Measurements from ENCODE around the gene SOX6. TPM values are rescaled to one million over a fixed set of nuclear protein-coding genes. Genes with fewer than 3 reads are reported as not detected.
A peak's percentile ranks its signal among the peaks of the same experiment; 100 is the strongest.

The SOX6 gene
- polyA plus RNA-seq, 1 donor = 44.1 TPM

GRCh38 chr11:16297332-16297731 lies 59.0 kb downstream of the SOX6 start:
- H3K4me3 ChIP-seq (ENCODE audit: low read length) = no peak overlapping the region
- no peaks in the 10 kb centered on the region for H3K27me3 ChIP-seq (ENCODE audit: control insufficient read depth, insufficient read depth, low read length)
- no peak for DNase-seq
- H3K27ac ChIP-seq (ENCODE audit: low read length) = no peak overlapping the region
- WGBS (ENCODE audit: insufficient coverage, low lambda C conversion rate) = no CpG with 5 or more reads among the region's 3 CpGs
- no peaks in the 10 kb centered on the region for H3K9me3 ChIP-seq (ENCODE audit: control insufficient read depth, low read depth, low read length)
- no peaks in the 10 kb centered on the region for H3K4me1 ChIP-seq (ENCODE audit: control insufficient read depth, insufficient read depth, low read length)
- no peaks in the 10 kb centered on the region for H3K36me3 ChIP-seq (ENCODE audit: control insufficient read depth, insufficient read depth, low read length)

- no peaks in the 10 kb centered on the region for H3K9me3 ChIP-seq (ENCODE audit: control insufficient read depth, low read depth, low read length)
- DNase-seq = no peak
- H3K27ac ChIP-seq (ENCODE audit: low read length) = no peak overlapping the region
- H3K4me3 ChIP-seq (ENCODE audit: low read length) = no peak overlapping the region
- H3K27me3 ChIP-seq (ENCODE audit: control insufficient read depth, insufficient read depth, low read length) = no peaks in the 10 kb centered on the region
- WGBS (ENCODE audit: insufficient coverage, low lambda C conversion rate) = no CpG with 5 or more reads among the region's 2 CpGs
- no peaks in the 10 kb centered on the region for H3K4me1 ChIP-seq (ENCODE audit: control insufficient read depth, insufficient read depth, low read length)
- no peaks in the 10 kb centered on the region for H3K36me3 ChIP-seq (ENCODE audit: control insufficient read depth, insufficient read depth, low read length)
Measured at GRCh38 chr11:16296273-16296672, 60.1 kb downstream of the SOX6 start.

- no CpG with 5 or more reads among the region's 1 CpG for WGBS (ENCODE audit: insufficient coverage, low lambda C conversion rate)
- no peak for DNase-seq
- Histone ChIP-seq H3K27ac (ENCODE audit: low read length) (no peak overlapping the region), H3K4me3 (ENCODE audit: low read length) (no peak overlapping the region), H3K9me3 (ENCODE audit: control insufficient read depth, low read depth, low read length) (no peaks in the 10 kb centered on the region), H3K36me3 (ENCODE audit: control insufficient read depth, insufficient read depth, low read length) (no peaks in the 10 kb centered on the region), H3K27me3 (ENCODE audit: control insufficient read depth, insufficient read depth, low read length) (no peaks in the 10 kb centered on the region), H3K4me1 (ENCODE audit: control insufficient read depth, insufficient read depth, low read length) (no peaks in the 10 kb centered on the region)
Measured at GRCh38 chr11:16295592-16295991, 60.8 kb downstream of the SOX6 start.

- H3K4me1 ChIP-seq (ENCODE audit: control insufficient read depth, insufficient read depth, low read length) = no peaks in the 10 kb centered on the region
- no peaks in the 10 kb centered on the region for H3K9me3 ChIP-seq (ENCODE audit: control insufficient read depth, low read depth, low read length)
- no peak overlapping the region for H3K27ac ChIP-seq (ENCODE audit: low read length)
- no peak overlapping the region for H3K4me3 ChIP-seq (ENCODE audit: low read length)
- H3K36me3 ChIP-seq (ENCODE audit: control insufficient read depth, insufficient read depth, low read length) = no peaks in the 10 kb centered on the region
- no CpG with 5 or more reads among the region's 2 CpGs for WGBS (ENCODE audit: insufficient coverage, low lambda C conversion rate)
- H3K27me3 ChIP-seq (ENCODE audit: control insufficient read depth, insufficient read depth, low read length) = no peaks in the 10 kb centered on the region
- DNase-seq = peak in 1 of 2 donors; percentile 8
Measured at GRCh38 chr11:16293204-16293681, 63.1 kb downstream of the SOX6 start.

GRCh38 chr11:16292167-16292859 lies 64.0 kb downstream of the SOX6 start:
- Histone ChIP-seq H3K4me3 (ENCODE audit: low read length) (no peak overlapping the region), H3K9me3 (ENCODE audit: control insufficient read depth, low read depth, low read length) (no peaks in the 10 kb centered on the region), H3K36me3 (ENCODE audit: control insufficient read depth, insufficient read depth, low read length) (no peaks in the 10 kb centered on the region), H3K4me1 (ENCODE audit: control insufficient read depth, insufficient read depth, low read length) (no peaks in the 10 kb centered on the region), H3K27ac (ENCODE audit: low read length) (no peak overlapping the region), H3K27me3 (ENCODE audit: control insufficient read depth, insufficient read depth, low read length) (no peaks in the 10 kb centered on the region)
- peak in 1 of 2 donors; percentile 15 for DNase-seq
- WGBS (ENCODE audit: insufficient coverage, low lambda C conversion rate) = 21% methylated on average over 3 of the region's 8 CpGs

- Histone ChIP-seq H3K9me3 (ENCODE audit: control insufficient read depth, low read depth, low read length) (no peaks in the 10 kb centered on the region), H3K4me1 (ENCODE audit: control insufficient read depth, insufficient read depth, low read length) (no peaks in the 10 kb centered on the region), H3K4me3 (ENCODE audit: low read length) (no peak overlapping the region), H3K27ac (ENCODE audit: low read length) (no peak overlapping the region), H3K27me3 (ENCODE audit: control insufficient read depth, insufficient read depth, low read length) (no peaks in the 10 kb centered on the region), H3K36me3 (ENCODE audit: control insufficient read depth, insufficient read depth, low read length) (no peaks in the 10 kb centered on the region)
- no peak for DNase-seq
- WGBS (ENCODE audit: insufficient coverage, low lambda C conversion rate) = no CpG with 5 or more reads among the region's 1 CpG
Measured at GRCh38 chr11:16291729-16292128, 64.6 kb downstream of the SOX6 start.

- no peak overlapping the region for H3K27ac ChIP-seq (ENCODE audit: low read length)
Measured at GRCh38 chr11:16289541-16289940, 66.8 kb downstream of the SOX6 start.

GRCh38 chr11:16287630-16288280 lies 68.6 kb downstream of the SOX6 start:
- H3K36me3 ChIP-seq (ENCODE audit: control insufficient read depth, insufficient read depth, low read length) = no peaks in the 10 kb centered on the region
- H3K27me3 ChIP-seq (ENCODE audit: control insufficient read depth, insufficient read depth, low read length) = no peaks in the 10 kb centered on the region
- H3K9me3 ChIP-seq (ENCODE audit: control insufficient read depth, low read depth, low read length) = no peaks in the 10 kb centered on the region
- H3K27ac ChIP-seq (ENCODE audit: low read length) = no peak overlapping the region
- WGBS (ENCODE audit: insufficient coverage, low lambda C conversion rate) = 50% methylated on average over 1 of the region's 3 CpGs
- no peaks in the 10 kb centered on the region for H3K4me1 ChIP-seq (ENCODE audit: control insufficient read depth, insufficient read depth, low read length)
- H3K4me3 ChIP-seq (ENCODE audit: low read length) = no peak overlapping the region
- no peak for DNase-seq

More at GRCh38 chr11:16289541-16289940, 66.8 kb downstream of the SOX6 start:
- 100% methylated on average over 2 of the region's 3 CpGs for WGBS (ENCODE audit: insufficient coverage, low lambda C conversion rate)
- no peak for DNase-seq
- Histone ChIP-seq H3K4me3 (ENCODE audit: low read length) (no peak overlapping the region), H3K9me3 (ENCODE audit: control insufficient read depth, low read depth, low read length) (no peaks in the 10 kb centered on the region), H3K27me3 (ENCODE audit: control insufficient read depth, insufficient read depth, low read length) (no peaks in the 10 kb centered on the region), H3K36me3 (ENCODE audit: control insufficient read depth, insufficient read depth, low read length) (no peaks in the 10 kb centered on the region), H3K4me1 (ENCODE audit: control insufficient read depth, insufficient read depth, low read length) (no peaks in the 10 kb centered on the region)

GRCh38 chr11:16286095-16286494 lies 70.3 kb downstream of the SOX6 start:
- DNase-seq = no peak
- Histone ChIP-seq H3K4me1 (ENCODE audit: control insufficient read depth, insufficient read depth, low read length) (no peaks in the 10 kb centered on the region), H3K4me3 (ENCODE audit: low read length) (no peak overlapping the region), H3K36me3 (ENCODE audit: control insufficient read depth, insufficient read depth, low read length) (no peaks in the 10 kb centered on the region), H3K27me3 (ENCODE audit: control insufficient read depth, insufficient read depth, low read length) (no peaks in the 10 kb centered on the region), H3K9me3 (ENCODE audit: control insufficient read depth, low read depth, low read length) (no peaks in the 10 kb centered on the region), H3K27ac (ENCODE audit: low read length) (no peak overlapping the region)
- WGBS (ENCODE audit: insufficient coverage, low lambda C conversion rate) = no CpG with 5 or more reads among the region's 3 CpGs

GRCh38 chr11:16280256-16280682 lies 76.1 kb downstream of the SOX6 start:
- no peaks in the 10 kb centered on the region for H3K36me3 ChIP-seq (ENCODE audit: control insufficient read depth, insufficient read depth, low read length)
- WGBS (ENCODE audit: insufficient coverage, low lambda C conversion rate) = no CpG with 5 or more reads among the region's 5 CpGs
- no peak overlapping the region for H3K4me3 ChIP-seq (ENCODE audit: low read length)
- no peaks in the 10 kb centered on the region for H3K4me1 ChIP-seq (ENCODE audit: control insufficient read depth, insufficient read depth, low read length)
- H3K27ac ChIP-seq (ENCODE audit: low read length) = no peak overlapping the region
- H3K9me3 ChIP-seq (ENCODE audit: control insufficient read depth, low read depth, low read length) = no peaks in the 10 kb centered on the region
- no peaks in the 10 kb centered on the region for H3K27me3 ChIP-seq (ENCODE audit: control insufficient read depth, insufficient read depth, low read length)
- peak; percentile 77 to 86 for DNase-seq

- Histone ChIP-seq H3K27ac (ENCODE audit: low read length) (no peak overlapping the region), H3K4me3 (ENCODE audit: low read length) (no peak overlapping the region), H3K9me3 (ENCODE audit: control insufficient read depth, low read depth, low read length) (no peaks in the 10 kb centered on the region), H3K36me3 (ENCODE audit: control insufficient read depth, insufficient read depth, low read length) (no peaks in the 10 kb centered on the region), H3K27me3 (ENCODE audit: control insufficient read depth, insufficient read depth, low read length) (no peaks in the 10 kb centered on the region), H3K4me1 (ENCODE audit: control insufficient read depth, insufficient read depth, low read length) (no peaks in the 10 kb centered on the region)
- DNase-seq = no peak
Measured at GRCh38 chr11:16279524-16279923, 76.8 kb downstream of the SOX6 start.
